ENCODE measurements around the gene GPR15LG.
A peak's percentile ranks its signal among the peaks of the same experiment; 100 is the strongest.
"Not testable (repeated sequence)": the region's sequence is repeated elsewhere in the genome, so short reads cannot be mapped to it uniquely, and the experiment has no call there.

Gene GPR15LG

DNA sequence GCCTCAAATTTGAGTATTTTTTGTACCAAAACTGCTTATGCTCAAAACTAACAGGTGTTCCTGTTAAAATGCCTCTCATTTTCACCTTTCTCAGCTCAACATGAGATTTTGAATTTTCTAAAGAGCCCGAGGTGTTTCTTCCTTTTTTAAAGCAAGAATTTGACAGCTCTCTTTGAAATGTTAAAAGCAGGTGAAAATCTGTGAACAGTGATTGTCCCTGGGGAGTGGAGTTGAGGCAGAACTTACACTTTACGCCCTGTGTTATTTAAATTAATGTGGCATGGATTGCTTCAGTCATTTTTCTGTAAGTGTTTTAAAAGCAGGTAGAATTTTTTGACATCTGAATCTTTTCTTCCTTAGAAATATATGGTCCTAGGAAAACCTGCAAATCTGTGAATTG, 9.2 kb upstream of the GPR15LG start:
- DNase-seq (ENCODE audit: low read depth in 2 of 2) = no peak

DNA sequence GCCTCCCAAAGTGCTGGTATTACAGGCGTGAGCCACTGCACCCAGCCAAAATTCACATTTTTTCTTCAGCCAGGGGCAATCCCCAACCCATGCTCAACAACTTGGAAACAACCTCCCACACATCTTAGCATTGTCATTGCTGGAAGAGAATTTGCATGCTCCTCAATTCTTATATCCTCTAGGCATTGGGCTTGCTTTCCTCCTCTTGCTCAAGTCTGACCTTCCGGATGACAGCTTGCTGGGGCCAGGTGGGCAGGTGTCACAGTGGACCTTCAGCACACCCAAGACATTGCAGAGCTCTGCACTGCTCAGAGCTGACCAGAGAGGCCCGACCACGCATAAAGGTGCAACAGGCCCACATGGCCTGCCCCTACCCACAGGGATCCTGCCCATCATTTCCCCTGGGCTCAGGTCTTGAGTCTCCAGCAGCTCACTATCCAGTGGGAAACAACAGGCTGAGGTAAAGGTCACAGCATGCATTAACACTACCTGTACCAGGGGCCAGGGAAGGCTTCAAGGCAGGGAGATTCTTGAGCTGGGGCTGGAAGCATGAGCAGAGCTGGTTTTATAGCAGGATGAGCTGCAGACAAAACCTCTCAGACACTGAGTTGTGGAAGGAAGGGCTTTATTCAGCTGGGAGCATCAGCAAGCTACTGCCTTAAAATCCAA, 6.8 kb upstream of the GPR15LG start:
- DNase-seq (ENCODE audit: low read depth in 2 of 2) = no peak

DNA sequence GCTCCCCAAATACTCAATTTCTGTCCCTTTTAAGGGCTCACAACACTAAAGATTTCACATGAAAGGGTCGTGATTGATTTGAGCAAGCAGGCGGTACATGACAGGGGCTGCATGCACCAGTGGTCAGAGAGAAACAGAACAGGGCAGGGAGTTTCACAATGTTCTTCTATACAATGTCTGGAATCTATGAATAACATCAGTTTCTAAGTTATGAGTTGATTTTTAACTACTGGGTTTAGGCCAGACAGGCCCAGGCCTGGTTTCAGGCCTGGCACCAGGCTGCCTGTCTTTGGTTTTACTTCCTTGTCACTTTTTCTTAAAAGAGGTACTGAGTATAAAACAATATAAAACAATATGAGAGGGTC, 6.3 kb upstream of the GPR15LG start:
- DNase-seq (ENCODE audit: low read depth in 2 of 2) = not testable (repeated sequence)

DNA sequence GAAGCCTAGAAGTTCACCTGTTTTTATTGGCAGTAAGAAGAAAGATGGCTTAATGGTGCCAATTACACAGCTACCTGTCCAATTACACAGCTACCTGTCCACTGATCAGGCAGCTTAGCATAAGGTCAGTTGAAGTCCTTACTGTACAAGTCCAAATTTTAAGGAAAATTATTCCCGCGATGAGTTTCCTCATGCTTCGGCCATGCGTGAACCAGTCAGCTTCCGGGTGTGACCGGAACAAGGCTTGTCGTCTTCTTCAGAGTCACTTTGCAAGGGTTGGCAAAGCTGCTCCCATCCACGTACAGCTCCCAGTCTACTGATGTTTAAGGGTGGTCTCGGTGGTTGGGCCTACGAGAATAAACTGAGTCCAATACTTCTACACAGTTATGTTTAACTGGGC, 5.2 kb upstream of the GPR15LG start:
- not testable (repeated sequence) for DNase-seq (ENCODE audit: low read depth in 2 of 2)

DNA sequence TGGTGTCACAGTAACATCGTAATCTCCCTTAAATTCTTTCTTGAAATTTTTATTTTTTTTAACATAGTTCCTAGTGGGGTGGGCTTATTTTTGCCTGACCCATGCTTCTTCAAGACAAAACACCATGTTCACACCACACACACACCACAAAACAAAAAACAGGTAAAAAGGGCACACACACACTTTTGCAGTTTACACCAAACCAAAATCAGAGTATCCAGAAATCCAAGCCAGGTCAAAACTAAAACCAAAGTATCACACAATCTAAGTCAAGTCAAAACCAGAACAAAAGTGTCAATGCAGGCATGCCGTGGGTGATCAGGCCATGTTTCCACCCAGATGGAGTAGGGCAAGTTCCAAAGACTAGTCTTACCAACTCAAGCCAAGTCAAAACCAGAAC, 2.4 kb upstream of the GPR15LG start:
- DNase-seq (ENCODE audit: low read depth in 2 of 2) = not testable (repeated sequence)

DNA sequence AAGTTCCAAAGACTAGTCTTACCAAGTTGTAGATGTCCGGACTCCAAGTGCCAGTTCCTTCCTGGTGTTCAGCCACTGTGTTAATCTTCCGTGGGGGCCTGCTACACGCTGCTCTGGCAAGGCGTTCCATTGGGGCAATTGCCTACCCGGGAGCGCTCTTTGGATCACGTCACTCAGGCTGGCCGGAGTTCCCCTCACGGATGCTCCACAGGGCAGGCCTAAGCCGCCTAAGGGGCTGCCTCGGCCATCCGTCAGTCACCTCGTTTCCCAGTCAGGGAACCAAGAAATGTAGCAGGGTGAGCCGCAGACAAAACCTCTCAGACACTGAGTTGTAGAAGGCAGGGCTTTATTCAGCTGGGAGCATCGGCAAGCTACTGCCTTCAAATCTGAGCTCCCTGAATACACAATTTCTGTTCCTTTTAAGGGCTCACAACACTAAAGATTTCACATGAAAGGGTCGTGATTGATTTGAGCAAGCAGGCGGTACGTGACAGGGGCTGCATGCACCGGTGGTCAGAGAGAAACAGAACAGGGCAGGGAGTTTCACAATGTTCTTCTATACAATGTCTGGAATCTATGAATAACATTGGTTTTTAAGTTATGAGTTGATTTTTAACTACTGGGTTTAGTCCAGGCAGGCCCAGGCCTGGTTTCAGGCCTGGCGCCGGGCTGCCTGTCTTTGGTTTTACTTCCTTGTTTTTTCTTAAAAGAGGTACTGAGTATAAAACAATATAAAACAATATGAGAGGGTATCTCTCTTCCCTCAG, 1.7 kb upstream of the GPR15LG start:
- DNase-seq (ENCODE audit: low read depth in 2 of 2) = not testable (repeated sequence)

DNA sequence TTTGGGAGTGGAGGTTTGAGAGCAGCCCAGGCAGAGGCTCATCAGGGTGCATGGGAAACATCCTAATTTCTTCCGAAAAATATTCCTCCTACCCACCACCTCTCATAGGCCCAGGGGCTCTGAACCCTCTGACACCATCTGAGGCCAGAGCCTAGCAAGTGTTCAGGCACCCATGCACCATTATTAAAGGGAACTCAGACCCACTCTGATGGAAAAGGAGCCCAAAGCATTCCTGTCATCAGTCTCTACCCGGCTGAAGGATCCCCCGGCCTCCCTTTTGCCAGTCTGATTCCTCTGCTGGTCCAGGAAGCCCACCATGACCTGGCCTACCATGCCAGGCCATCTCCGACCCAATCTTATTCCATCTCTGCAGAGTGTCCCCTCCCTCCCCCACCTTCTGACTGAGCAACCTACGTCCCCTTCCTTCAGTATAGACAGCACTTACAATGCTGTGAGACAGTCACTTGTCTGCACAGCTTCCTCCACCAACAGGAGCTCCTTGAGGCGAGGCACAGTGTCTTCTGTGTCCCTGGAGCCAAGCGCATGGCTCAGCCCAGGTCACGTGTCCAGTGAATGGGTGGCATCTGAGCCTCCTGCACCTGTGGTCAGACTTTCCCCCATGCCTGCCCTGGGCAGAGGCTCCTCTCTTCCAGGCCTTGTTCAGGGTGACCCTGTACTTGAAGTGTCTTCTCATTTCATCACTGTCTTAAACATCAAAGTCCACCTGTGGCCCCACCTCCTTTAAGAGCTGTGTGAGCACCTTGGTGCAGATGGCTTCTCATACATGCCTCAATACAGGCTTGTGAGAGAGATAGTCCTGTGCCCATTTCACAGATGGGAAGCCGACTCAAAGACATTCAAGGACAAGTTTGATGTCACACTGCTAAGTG, 889 bp upstream of the GPR15LG start:
- no peak for DNase-seq (ENCODE audit: low read depth in 2 of 2)

DNA sequence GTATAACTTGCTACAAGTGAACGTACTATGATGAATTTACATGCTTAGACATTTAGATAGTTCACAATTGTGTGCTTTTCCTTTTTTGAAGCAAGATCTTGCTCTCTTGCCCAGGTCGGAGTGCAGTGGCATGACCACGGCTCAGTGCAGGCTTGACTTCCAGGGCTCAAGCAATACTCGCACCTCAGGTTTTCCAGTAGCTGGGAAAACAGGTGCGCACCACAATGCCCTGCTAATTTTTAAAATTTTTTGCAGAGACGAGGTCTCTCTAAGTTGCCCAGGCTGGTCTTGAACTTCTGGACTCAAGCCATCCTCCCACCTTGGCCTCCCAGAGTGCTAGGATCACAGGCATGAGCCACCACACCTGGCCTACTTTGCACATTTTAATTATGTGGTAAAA, 1.8 kb downstream of the GPR15LG start:
- no peak for DNase-seq (ENCODE audit: low read depth in 2 of 2)

DNA sequence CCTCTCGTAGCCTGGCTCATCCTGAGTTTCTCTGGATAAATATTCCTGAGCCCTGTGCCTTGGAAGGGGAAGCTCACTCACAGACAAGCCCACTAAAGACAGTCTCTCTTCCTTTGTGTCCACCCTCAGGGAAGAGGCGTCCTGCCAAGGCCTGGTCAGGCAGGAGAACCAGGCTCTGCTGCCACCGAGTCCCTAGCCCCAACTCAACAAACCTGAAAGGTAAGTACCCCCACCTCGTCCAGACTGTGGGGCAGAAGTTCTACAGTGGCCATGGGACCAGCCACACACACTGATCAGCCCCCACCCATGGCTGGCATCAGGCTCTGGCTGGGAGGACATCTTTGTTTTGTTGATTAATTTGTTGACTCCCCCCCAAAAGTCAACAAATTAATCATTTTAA, 2.8 kb downstream of the GPR15LG start:
- DNase-seq (ENCODE audit: low read depth in 2 of 2) = no peak

DNA sequence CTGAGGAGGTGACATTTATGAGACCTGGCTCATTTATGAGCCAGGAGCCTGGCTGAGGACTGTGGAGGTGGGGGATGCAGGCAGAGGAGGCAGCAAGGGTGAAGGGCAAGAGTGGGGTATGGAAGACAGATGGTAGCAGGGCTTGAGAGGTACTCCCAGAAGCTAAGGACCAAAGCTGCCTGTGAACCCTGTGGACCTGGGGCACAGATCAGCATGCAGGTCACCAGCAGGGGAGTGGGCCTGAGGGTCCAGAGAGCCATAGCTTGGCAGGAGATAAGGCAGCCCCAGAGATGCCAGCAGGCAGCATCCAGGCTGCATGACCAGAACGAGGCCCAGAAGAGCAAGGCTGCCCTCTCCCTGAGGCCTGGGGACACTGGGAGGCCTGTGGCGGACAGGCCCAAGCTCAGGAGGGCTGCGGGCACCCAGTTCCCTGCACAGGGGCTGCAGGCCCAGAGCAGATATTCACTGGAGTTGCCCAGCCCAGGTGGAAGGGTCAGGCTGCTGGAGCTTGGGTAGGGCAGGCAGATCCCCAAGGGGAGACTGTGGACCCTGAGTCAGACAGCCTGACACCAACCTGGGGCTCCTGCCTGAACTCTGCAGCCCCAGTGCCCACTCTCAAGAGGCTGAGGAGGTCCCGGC, 3.4 kb downstream of the GPR15LG start:
- DNase-seq (ENCODE audit: low read depth in 2 of 2) = no peak

DNA sequence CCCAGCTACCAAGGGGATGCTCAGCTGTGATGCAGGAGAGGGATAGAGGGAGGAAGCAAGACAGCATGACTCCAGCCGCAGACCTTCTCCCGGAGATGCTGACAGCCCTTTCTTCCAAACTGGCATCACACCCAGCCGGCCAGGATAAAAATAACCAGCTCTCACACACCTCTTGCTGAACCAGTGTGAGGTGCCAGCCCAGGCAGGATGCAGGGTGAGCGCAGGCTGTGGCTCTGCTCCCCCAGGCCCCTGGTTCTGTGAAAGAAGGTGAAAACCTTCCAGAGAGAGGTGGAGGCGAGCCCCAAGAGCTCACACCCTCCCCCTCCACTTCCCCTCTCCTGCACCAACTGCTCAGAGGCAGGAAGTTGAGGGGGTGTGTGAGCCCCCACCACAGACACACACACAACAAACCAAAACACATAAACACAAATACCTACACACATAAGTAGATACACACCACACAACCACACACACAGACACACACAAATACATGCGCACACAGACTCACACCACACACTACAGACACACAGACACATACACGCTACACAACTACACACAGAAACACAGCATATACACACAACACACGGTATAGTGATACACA, 4.0 kb downstream of the GPR15LG start:
- peak in 1 of 2 donors; percentile 7 for DNase-seq (ENCODE audit: low read depth in 2 of 2)

DNA sequence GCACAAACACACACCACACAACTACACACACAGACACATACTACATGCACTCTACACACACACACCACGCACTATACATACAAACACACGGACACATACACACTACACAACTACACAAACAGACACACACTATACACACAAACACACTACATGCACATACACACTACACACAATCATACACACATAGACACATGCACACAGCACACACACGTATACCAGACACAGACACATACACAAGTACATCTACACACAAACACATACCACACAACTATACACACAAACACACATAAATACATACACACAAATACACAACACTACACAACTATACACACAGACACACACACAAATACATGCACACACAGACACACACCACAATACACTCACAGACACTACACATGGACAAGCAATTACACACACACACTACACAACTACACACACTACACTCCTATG, 4.6 kb downstream of the GPR15LG start:
- no peak for DNase-seq (ENCODE audit: low read depth in 2 of 2)

DNA sequence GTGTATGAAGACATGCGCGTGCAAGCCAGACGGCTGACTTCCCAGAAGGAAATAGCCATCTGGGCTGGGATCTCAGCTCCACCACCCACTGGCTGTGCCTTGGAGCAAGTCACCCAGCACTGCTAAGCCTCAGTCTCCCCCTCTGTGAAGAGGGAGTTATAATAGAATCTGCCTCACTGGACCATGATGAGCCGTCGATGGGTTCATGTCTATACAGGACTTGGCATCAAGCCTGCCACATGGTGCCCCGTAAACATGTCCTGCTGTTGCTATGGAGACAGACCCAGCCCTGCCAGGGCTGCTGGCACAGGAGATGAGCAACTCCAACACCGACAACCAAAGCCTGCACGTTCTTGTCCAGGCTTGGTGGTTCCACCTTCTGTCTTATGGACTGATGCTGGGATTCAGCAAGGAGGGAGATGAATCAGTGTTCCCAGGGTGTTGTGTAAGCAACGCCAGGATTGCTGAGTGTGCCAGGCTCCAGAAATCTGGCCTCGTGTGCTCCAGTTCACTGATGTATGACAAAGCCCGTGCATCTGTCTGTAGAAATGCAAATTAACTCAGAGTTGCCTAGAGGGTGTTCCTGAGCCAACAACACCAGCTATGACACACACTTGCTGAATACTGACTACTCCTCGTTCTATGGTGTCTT, 5.6 kb downstream of the GPR15LG start:
- DNase-seq (ENCODE audit: low read depth in 2 of 2) = no peak

DNA sequence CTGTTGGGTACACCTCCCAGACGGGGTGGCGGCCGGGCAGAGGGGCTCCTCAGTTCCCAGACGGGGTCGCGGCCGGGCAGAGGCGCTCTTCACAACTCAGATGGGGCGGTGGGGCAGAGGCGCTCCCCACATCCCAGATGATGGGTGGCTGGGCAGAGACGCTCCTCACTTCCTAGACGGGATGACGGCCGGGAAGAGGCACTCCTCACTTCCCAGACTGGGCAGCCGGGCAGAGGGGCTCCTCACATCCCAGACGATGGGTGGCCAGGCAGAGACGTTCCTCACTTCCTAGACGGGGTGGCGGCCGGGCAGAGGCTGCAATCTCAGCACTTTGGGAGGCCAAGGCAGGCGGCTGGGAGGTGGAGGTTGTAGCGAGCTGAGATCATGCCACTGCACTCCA, 6.8 kb downstream of the GPR15LG start:
- DNase-seq (ENCODE audit: low read depth in 2 of 2) = not testable (repeated sequence)

DNA sequence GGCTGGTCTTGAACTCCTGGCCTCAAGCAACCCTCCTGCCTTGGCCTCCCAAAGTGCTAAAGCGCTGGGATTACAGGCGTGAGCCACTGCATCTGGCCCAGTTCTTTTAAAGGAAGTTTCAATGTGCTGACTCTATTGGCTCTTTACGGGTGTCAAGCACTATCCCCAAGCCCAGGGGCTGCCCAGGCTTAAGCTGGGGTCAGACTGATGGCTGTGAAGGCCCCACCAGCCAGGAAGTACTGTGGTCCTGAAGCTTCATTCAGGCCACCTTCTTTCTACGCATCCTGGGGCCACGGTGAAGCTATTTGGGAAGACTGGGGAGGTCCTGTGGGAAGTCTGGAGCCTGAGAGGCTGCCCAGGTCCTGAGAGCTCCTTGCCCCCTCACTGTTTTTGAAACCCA, 8.0 kb downstream of the GPR15LG start:
- no peak for DNase-seq (ENCODE audit: low read depth in 2 of 2)

DNA sequence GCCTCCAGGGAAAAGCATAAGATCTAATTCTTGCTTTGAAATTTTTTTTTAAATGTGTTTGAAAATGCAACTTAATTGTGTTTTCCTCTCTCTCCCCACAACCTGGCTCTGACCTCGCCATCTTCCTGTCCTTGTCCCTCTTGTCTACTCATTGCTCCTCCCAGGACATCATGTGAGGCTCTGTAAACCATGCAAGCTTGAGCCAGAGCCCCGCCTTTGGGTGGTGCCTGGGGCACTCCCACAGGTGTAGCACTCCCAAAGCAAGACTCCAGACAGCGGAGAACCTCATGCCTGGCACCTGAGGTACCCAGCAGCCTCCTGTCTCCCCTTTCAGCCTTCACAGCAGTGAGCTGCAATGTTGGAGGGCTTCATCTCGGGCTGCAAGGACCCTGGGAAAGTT, 10.9 kb downstream of the GPR15LG start:
- no peak for DNase-seq (ENCODE audit: low read depth in 2 of 2)

DNA sequence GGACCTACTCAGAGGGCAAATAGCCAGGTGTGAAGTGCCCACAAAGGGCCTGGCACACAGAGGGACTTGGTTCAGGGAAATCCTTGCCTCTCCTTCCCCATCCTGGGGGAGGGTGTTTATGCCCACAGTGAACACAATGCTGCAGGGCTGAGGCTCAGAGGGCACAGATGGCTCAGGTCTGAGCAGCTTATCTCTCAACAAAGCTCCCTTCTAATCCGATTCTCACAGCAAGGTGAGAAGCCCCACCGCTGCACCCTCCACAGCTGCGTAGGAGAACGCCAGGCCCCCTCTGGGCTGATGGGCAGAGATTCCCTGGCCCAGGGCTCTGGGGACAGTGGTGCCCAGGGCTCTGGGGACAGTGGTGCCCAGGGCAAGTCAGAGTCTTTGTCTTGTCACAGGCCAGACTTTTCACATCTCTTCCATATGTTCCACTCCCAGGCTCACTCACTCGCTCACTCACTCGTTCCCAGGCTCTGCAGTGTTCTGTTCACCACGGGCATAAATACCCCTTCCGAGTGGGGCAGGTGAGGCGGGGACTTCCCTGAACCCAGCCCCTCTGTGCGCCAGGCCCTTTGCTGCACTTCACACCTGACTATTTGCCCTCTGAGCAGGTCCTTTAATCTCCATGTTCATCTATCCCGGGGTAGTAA, 12.1 kb downstream of the GPR15LG start:
- no peak for DNase-seq (ENCODE audit: low read depth in 2 of 2)

DNA sequence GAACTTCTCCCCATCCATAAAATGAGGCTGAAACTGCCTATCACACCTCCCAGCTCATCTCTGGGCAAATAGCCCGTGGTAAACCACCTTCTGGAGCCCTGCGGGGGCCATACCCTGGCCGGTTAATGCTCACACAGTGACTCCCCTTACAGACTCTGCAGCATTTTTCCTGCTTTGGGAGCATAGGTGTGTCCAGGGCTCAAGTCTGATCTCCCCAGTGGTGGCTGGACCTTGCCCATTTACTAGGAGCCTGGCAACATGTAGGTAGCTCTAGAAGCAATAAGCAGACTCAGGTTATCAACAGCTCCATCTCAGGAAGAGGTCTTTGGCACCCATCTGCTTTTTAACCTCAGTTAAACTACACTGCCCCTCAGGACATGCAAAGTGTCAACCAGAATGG, 15.2 kb downstream of the GPR15LG start:
- DNase-seq (ENCODE audit: low read depth in 2 of 2) = no peak

DNA sequence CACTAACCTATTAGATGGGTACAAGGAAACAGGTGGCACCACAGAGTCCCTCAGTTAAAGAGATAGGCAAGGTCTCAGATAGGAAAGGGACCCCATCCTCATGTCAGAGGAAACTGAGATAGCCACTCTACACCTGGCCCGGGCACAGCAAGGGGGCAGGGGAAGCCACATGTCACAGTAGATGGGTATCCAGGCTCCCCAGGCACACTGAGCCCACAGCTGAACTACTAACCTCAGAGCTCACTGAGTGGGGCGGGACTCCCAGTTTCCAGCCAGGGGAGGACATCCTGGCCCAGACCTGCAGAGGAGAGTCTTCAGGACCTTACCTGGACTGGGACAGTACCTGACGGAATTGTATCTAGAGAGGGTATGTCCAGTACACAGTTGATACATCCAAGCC, 17.0 kb downstream of the GPR15LG start:
- DNase-seq (ENCODE audit: low read depth in 2 of 2) = no peak

DNA sequence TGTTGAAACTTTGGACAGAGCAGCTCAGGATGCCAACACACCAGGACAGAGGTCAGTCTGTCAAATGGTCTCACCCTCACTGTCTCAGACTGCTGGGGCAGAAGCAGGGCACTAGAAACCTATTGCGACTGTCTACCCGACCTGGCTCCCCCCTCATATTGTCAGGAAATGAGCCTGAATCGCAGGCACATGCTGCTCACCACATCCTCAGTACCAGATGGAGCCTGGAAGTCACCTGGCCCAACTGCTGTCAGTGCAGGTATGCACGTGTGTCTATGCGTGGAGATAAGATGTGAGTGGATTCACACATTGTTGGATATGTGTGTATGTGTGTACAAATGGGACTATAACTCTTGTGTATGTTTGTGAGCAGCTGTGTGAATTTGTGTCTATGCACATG, 17.5 kb downstream of the GPR15LG start:
- DNase-seq (ENCODE audit: low read depth in 2 of 2) = no peak

DNA sequence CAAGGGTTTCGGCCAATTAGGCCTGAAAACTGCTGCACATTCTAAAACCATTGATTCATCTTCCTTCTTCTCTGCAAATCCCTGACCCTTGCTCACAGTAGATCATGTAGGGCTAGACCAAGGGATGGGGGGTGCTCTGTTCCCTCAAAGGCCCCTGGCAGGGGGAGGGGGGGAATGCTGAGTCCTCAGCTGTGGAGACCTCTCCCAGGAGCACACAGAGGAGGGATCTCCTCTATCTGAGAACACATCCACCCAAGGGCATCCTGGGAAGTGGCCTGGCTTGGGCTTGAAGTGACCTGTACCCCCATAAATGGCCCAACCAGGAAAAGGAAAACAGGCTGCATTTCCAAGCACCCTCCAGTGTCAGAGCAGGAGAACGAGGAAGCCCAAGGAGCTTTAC, 19.7 kb downstream of the GPR15LG start:
- DNase-seq (ENCODE audit: low read depth in 2 of 2) = no peak

Measured in stimulated activated CD8-positive, alpha-beta memory T cell treated with anti-CD3 and anti-CD28 coated beads, Interleukin-15, amount 100 ng/mL, for 48 hours (primary cell).